ENCODE results near the gene MARCHF6. TPM values are rescaled to one million over a fixed set of nuclear protein-coding genes. Genes with fewer than 3 reads are reported as not detected.

The MARCHF6 gene
- total and polyA plus RNA-seq, 9 of the 15 experiments (the other 6 are each of a cell fraction or from before 2014, with no cell fraction given), result 74.1 to 456 (median 116) TPM

GRCh38 chr5:10351199-10351905 lies 2.1 kb upstream of the MARCHF6 start (continued):
- TF ChIP-seq ZNF324 (CRISPR knock-in tag; IDR thresholded peaks at IDR 0.05) (no peak), SMAD3 (CRISPR knock-in tag; conservative IDR thresholded peaks at IDR 0.05) (no peak), NCOA2 (IDR thresholded peaks at IDR 0.05; ENCODE audit: partially characterized antibody in 2 of 2) (no peak), SAP30 (IDR thresholded peaks at IDR 0.05; ENCODE audit: borderline replicate concordance, insufficient read depth, low read depth, low read length, poor library complexity, severe bottlenecking) (no peak), JUNB (CRISPR knock-in tag; conservative IDR thresholded peaks at IDR 0.05) (no peak), LEF1 (IDR thresholded peaks at IDR 0.05) (no peak), SRSF9 (IDR thresholded peaks at IDR 0.05; ENCODE audit: borderline replicate concordance, low read depth, low read length) (no peak), MECOM (CRISPR knock-in tag; IDR thresholded peaks at IDR 0.05) (peak; percentile 63; the same call in 1 of the 2 replicates), HEY1 (CRISPR knock-in tag; IDR thresholded peaks at IDR 0.05; ENCODE audit: borderline replicate concordance) (no peak), ZMIZ1 (IDR thresholded peaks at IDR 0.05; ENCODE audit: low read depth in 2 of 2, low read length in 2 of 2) (no peak), SMAD4 (CRISPR knock-in tag; conservative IDR thresholded peaks at IDR 0.05) (no peak), ZNF561 (CRISPR knock-in tag; conservative IDR thresholded peaks at IDR 0.05) (no peak), EHMT2 (IDR thresholded peaks at IDR 0.05) (peak; percentile 83), HBP1 (CRISPR knock-in tag; IDR thresholded peaks at IDR 0.05) (no peak), PTRF (tag; IDR thresholded peaks at IDR 0.05) (0 out of 2 replicates have a peak, but pooled peaks have one; percentile 38), NELFE (IDR thresholded peaks at IDR 0.05; ENCODE audit: insufficient read depth, insufficient read length) (no peak), CEBPG (CRISPR knock-in tag; IDR thresholded peaks at IDR 0.05) (no peak), CEBPG (tag; conservative IDR thresholded peaks at IDR 0.05 in 1 of 2, IDR thresholded peaks at IDR 0.05 in 1 of 2) (no peak), JUN (IDR thresholded peaks at IDR 0.05; ENCODE audit: borderline replicate concordance, low read depth, low read length) (no peak), JUN (CRISPR knock-in tag; IDR thresholded peaks at IDR 0.05; ENCODE audit: borderline replicate concordance) (no peak)
- TF ChIP-seq, protein P1, sequence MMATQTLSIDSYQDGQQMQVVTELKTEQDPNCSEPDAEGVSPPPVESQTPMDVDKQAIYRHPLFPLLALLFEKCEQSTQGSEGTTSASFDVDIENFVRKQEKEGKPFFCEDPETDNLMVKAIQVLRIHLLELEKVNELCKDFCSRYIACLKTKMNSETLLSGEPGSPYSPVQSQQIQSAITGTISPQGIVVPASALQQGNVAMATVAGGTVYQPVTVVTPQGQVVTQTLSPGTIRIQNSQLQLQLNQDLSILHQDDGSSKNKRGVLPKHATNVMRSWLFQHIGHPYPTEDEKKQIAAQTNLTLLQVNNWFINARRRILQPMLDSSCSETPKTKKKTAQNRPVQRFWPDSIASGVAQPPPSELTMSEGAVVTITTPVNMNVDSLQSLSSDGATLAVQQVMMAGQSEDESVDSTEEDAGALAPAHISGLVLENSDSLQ (IDR thresholded peaks at IDR 0.05), result peak; percentile 73
- TF ChIP-seq, protein P2, sequence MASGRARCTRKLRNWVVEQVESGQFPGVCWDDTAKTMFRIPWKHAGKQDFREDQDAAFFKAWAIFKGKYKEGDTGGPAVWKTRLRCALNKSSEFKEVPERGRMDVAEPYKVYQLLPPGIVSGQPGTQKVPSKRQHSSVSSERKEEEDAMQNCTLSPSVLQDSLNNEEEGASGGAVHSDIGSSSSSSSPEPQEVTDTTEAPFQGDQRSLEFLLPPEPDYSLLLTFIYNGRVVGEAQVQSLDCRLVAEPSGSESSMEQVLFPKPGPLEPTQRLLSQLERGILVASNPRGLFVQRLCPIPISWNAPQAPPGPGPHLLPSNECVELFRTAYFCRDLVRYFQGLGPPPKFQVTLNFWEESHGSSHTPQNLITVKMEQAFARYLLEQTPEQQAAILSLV (tag; IDR thresholded peaks at IDR 0.05), result no peak
